VCaP (cell line): ENCODE measurements around the gene EDC3.

Experiments
- H3K27ac ChIP-seq: fragments of 450-650 bp; 2 replicates; pipeline ENCODE4 v1.5.1; 2017
- CTCF ChIP-seq: fragments of 450-650 bp; conservative IDR thresholded peaks from 2 replicates; pipeline ENCODE4 v1.5.1; 2017; ENCODE audit warnings: mild to moderate bottlenecking, moderate library complexity

EDC3 gene

GRCh38 chr15:74667975-74668374, 27.8 kb downstream of the EDC3 start:
- H3K27ac ChIP-seq: no peak overlapping the region
- TF ChIP-seq CTCF: no peak

- TF ChIP-seq CTCF: no peak
- peak overlapping the region; percentile 82 for H3K27ac ChIP-seq
Observed at GRCh38 chr15:74664670-74665069, 31.2 kb downstream of the EDC3 start.

- peak overlapping the region; percentile 82 for H3K27ac ChIP-seq
- no peak for TF ChIP-seq CTCF
Observed at GRCh38 chr15:74664028-74664616, 31.7 kb downstream of the EDC3 start.

- H3K27ac ChIP-seq: peak overlapping the region; percentile 82
- TF ChIP-seq CTCF: no peak
Observed at GRCh38 chr15:74663303-74664027, 32.4 kb downstream of the EDC3 start.

GRCh38 chr15:74662064-74662860, 33.6 kb downstream of the EDC3 start:
- no peak for TF ChIP-seq CTCF
- H3K27ac ChIP-seq: peak overlapping the region; percentile 82

GRCh38 chr15:74661280-74661679, 34.5 kb downstream of the EDC3 start:
- H3K27ac ChIP-seq: peak overlapping the region; percentile 82

- TF ChIP-seq CTCF: no peak
- no peak overlapping the region for H3K27ac ChIP-seq
Observed at GRCh38 chr15:74657846-74658245, 38.0 kb downstream of the EDC3 start.
